Thyroid gland (tissue), 4 donors: ENCODE data around the gene PKP4. TPM values are rescaled to one million over a fixed set of nuclear protein-coding genes. Genes with fewer than 3 reads are reported as not detected.
A peak's percentile ranks its signal among the peaks of the same experiment; 100 is the strongest.

ENCODE experiments used
- DNase-seq, 2 donors: peaks; one replicate each; pipeline ENCODE4 v3.0.0-alpha.2; 2019
- H3K27ac ChIP-seq, 3 donors: fragments of 200-600 bp; sonication (generic); 1 replicate in 2 of 3; 2 replicates in 1 of 3; pipeline ENCODE4 v1.5.1; 2016 to 2019; ENCODE audit warnings: mild to moderate bottlenecking in 1 of 3, moderate library complexity in 1 of 3
- H3K27me3 ChIP-seq: fragments of 200-600 bp; sonication (generic); one replicate; pipeline ENCODE4 v1.5.1; 2019
- H3K36me3 ChIP-seq, 2 donors: fragments of 200-600 bp; sonication (generic); one replicate each; pipeline ENCODE4 v1.5.1; 2016 to 2019
- H3K4me1 ChIP-seq, 2 donors: fragments of 200-600 bp; sonication (generic); one replicate each; pipeline ENCODE4 v1.5.1; 2017 to 2019
- H3K4me3 ChIP-seq, 3 donors: fragments of 200-600 bp; sonication (generic); replicated peaks in 1 of 3; 1 replicate in 2 of 3; 2 replicates in 1 of 3; pipeline ENCODE4 v1.5.1; 2016; ENCODE audit warnings: mild to moderate bottlenecking in 1 of 3
- H3K9me3 ChIP-seq: fragments of 200-600 bp; sonication (generic); one replicate; pipeline ENCODE4 v1.5.1; 2017
- POLR2A ChIP-seq, 2 donors: fragments of 450-650 bp; IDR thresholded peaks; one replicate each; pipeline ENCODE4 v1.6.1; 2017; ENCODE audit warnings: antibody characterized with exemption in 2 of 2, mild to moderate bottlenecking in 2 of 2, moderate library complexity in 1 of 2
- WGBS, 2 donors: methylation state at CpG; one replicate each; pipeline ENCODE4 v1.1.5; 2017; 5-methylcytosine and 5-hydroxymethylcytosine counted together
- intact Hi-C: fragments of 100-400 bp; cut with DNase I; formaldehyde crosslinking; loops from one replicate; pipeline ENCODE4 v1.15.1; 2023
- total RNA-seq, 4 donors: library from RNA; depleted of rRNA; stranded (reverse); fragments of >200 nt; gene quantifications; one replicate each; pipeline ENCODE4 v1.2.3, GENCODE V29; 2016
- TF ChIP-seq, protein P1 (sequence below), 6 experiments: fragments of 200-600 bp in 3 of 6; fragments of 450-650 bp in 3 of 6; sonication (generic) in 3 of 6; IDR thresholded peaks; one replicate each; pipeline ENCODE4 v1.5.1; 2016 to 2019; ENCODE audit warnings: antibody characterized with exemption in 6 of 6, mild to moderate bottlenecking in 2 of 6, inconsistent platforms in 1 of 6, moderate library complexity in 1 of 6

PKP4 gene
- total RNA-seq, 4 donors from 2014 or later: 117 to 155 (median 136) TPM

DNA sequence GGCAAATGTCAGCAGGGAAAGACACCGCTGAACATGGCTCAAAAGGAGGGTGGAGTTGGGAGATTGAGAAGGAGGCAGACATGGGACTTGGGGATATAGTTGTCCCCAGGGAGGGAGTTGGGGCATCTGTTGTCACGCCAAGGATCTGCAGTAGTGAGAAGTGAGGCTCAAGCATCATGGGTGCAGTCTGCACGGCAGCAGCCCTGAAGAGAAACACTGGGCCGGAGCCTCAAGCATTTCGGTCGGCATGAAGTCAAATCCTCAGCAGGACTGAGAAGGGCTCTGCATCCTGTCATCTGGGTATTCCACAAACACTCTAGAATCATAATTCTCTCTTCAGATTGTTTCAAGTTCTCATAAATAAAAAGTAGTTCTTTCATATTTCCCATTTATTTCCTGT lies 205.7 kb downstream of the PKP4 start:
- Histone ChIP-seq H3K4me3 (no peak overlapping the region), H3K27me3 (no peaks in the 10 kb centered on the region), H3K36me3 (peaks cover 12 to 29% of the 10 kb centered on the region in 2 donors), H3K4me1 (peaks cover 8 to 41% of the 10 kb centered on the region in 2 donors), H3K27ac (no peak overlapping the region), H3K9me3 (no peaks in the 10 kb centered on the region)
- DNase-seq: no peak
- TF ChIP-seq, protein P1, sequence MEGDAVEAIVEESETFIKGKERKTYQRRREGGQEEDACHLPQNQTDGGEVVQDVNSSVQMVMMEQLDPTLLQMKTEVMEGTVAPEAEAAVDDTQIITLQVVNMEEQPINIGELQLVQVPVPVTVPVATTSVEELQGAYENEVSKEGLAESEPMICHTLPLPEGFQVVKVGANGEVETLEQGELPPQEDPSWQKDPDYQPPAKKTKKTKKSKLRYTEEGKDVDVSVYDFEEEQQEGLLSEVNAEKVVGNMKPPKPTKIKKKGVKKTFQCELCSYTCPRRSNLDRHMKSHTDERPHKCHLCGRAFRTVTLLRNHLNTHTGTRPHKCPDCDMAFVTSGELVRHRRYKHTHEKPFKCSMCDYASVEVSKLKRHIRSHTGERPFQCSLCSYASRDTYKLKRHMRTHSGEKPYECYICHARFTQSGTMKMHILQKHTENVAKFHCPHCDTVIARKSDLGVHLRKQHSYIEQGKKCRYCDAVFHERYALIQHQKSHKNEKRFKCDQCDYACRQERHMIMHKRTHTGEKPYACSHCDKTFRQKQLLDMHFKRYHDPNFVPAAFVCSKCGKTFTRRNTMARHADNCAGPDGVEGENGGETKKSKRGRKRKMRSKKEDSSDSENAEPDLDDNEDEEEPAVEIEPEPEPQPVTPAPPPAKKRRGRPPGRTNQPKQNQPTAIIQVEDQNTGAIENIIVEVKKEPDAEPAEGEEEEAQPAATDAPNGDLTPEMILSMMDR (IDR thresholded peaks at IDR 0.05): no peak
- TF ChIP-seq POLR2A (IDR thresholded peaks at IDR 0.05): no peak
- intact Hi-C loops: no loop called here
- 95 to 96% methylated on average over 6 of the region's 6 CpGs for WGBS, 2 donors

DNA sequence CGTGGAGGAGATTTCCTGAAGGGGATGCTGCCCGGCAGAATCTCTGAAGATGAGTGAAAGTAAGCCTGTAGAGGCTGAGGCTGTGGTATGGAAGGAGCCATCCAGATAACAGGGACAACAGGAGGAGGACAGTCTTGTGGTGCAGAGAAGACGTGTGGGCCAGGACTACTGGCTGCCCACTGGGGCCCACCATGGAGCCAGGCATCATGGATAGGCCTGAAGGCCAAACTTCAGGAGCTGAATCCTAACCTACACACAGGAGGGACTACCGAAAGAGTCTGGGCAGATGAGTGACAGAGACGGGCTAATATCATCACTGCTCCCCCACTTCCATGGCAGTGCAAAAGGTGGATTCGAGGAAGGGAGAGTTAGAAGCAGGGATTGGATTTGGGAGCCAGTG lies 207.0 kb downstream of the PKP4 start:
- peaks cover 21 to 41% of the 10 kb centered on the region in 2 donors for H3K4me1 ChIP-seq
- H3K4me3 ChIP-seq: no peak overlapping the region
- H3K9me3 ChIP-seq: no peaks in the 10 kb centered on the region
- DNase-seq: no peak
- TF ChIP-seq, protein P1 (IDR thresholded peaks at IDR 0.05): no peak
- TF ChIP-seq POLR2A (IDR thresholded peaks at IDR 0.05): no peak
- intact Hi-C loops: no loop called here
- WGBS, 2 donors: 95 to 98% methylated on average over 6 of the region's 6 CpGs
- peak overlapping the region in 1 of 3 donors; percentile 18 for H3K27ac ChIP-seq
- peaks cover 12 to 29% of the 10 kb centered on the region in 2 donors for H3K36me3 ChIP-seq
- no peaks in the 10 kb centered on the region for H3K27me3 ChIP-seq

DNA sequence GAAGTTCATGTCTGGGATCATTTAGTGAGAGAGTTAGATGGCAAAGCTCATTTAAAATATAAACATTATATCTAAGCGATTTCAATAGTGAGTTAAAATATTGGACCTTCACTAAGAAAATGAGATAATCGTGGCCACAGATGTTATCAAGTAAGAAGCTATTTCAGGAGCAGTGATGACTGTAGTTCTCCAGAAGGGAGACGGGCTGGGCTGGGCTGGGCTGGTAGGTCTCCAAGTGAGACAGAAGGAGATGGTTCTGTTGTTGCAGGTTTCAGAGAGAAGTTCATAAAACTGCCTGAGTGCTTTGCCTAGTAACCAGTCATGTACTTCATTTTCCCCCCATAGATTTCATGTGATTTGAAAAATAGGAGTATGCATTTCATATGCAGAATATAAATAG lies 208.2 kb downstream of the PKP4 start:
- H3K27ac ChIP-seq: no peak overlapping the region
- intact Hi-C loops: no loop called here
- no peak for TF ChIP-seq POLR2A (IDR thresholded peaks at IDR 0.05)
- TF ChIP-seq, protein P1 (IDR thresholded peaks at IDR 0.05): no peak
- no peaks in the 10 kb centered on the region for H3K9me3 ChIP-seq
- H3K36me3 ChIP-seq: peaks cover 15 to 29% of the 10 kb centered on the region in 2 donors
- DNase-seq: no peak
- H3K4me1 ChIP-seq: peaks cover 21 to 35% of the 10 kb centered on the region in 2 donors
- 64 to 75% methylated on average over 3 of the region's 3 CpGs for WGBS, 2 donors
- H3K27me3 ChIP-seq: no peaks in the 10 kb centered on the region
- H3K4me3 ChIP-seq: no peak overlapping the region

DNA sequence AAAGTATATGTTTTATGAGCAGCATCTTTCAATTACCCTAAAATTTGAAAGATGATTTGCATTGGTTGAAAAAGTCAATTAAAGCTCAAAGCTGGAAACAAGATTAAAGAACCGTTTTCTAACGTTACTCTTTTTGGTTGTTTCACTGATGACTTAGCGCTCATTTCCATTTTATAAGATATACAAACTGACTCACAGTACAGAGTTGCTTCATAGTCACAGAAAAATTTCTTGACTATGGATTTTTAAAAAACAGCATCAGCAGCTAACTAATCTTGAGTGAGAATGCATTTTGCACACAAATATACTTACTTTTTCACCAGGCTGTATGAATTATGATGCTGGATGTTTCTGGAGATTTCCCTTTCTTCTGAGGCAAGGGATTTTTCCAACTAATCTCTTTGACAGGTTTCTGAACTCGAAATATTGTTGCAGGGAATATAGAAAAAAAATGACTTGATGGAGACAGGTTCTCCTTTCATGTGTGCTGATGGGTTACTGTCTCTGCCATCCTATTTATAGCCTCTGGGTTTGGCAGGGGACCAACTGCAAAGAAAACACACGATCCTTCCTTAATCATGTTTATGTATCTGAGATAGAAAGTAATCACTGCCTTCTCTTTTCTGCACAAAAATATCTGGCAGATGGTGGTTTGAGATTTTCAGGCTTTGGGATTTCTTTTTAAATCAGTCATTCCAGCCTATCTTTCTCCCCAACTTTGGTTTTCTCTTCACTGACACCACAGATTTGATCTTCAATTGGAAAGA lies 209.0 kb downstream of the PKP4 start:
- 75 to 78% methylated on average over 5 of the region's 5 CpGs for WGBS, 2 donors
- intact Hi-C loops: no loop called here

DNA sequence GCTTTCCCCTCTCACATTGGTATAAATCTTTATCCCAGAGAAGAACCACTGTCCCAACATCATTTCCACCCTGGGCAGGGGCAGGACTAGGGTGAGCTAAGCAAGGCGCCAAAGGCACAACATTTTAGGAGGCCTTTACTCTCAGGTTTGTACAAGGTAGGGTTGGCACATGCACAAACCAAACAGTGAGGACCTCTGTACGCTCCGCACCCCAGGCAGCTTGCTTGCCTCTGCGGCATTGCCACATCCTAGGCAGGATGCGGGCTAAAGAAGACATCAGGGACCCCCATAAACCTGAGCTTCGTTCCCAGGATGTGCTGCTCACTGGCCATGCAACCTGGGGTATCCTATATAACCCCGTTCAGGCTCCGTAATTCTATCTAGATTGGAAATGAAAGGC lies 210.2 kb downstream of the PKP4 start:
- no peak for TF ChIP-seq POLR2A (IDR thresholded peaks at IDR 0.05)
- TF ChIP-seq, protein P1 (IDR thresholded peaks at IDR 0.05): no peak
- Histone ChIP-seq H3K36me3 (peaks cover 15 to 18% of the 10 kb centered on the region in 2 donors), H3K9me3 (no peaks in the 10 kb centered on the region), H3K4me3 (no peak overlapping the region), H3K4me1 (peaks cover 30 to 49% of the 10 kb centered on the region in 2 donors), H3K27ac (peak overlapping the region; percentile 54 to 89 (median 78)), H3K27me3 (no peaks in the 10 kb centered on the region)
- intact Hi-C loops: no loop called here
- WGBS, 2 donors: 77 to 83% methylated on average over 5 to 8 of the region's 8 CpGs
- no peak for DNase-seq

More for the DNA sequence above, 209.0 kb downstream of the PKP4 start:
- Histone ChIP-seq H3K27me3 (no peaks in the 10 kb centered on the region), H3K36me3 (peaks cover 15 to 29% of the 10 kb centered on the region in 2 donors), H3K4me1 (peaks cover 22 to 40% of the 10 kb centered on the region in 2 donors), H3K27ac (peak overlapping the region in 1 of 3 donors; percentile 89), H3K4me3 (no peak overlapping the region), H3K9me3 (no peaks in the 10 kb centered on the region)
- DNase-seq: peak in 1 of 2 donors; percentile 21
- TF ChIP-seq, protein P1 (IDR thresholded peaks at IDR 0.05): no peak
- TF ChIP-seq POLR2A (IDR thresholded peaks at IDR 0.05): no peak
